ENCODE measurements around the gene SOBP.
A peak's percentile ranks its signal among the peaks of the same experiment; 100 is the strongest.
"Not testable (repeated sequence)": the region's sequence is repeated elsewhere in the genome, so short reads cannot be mapped to it uniquely, and the experiment has no call there.

Gene SOBP

DNA sequence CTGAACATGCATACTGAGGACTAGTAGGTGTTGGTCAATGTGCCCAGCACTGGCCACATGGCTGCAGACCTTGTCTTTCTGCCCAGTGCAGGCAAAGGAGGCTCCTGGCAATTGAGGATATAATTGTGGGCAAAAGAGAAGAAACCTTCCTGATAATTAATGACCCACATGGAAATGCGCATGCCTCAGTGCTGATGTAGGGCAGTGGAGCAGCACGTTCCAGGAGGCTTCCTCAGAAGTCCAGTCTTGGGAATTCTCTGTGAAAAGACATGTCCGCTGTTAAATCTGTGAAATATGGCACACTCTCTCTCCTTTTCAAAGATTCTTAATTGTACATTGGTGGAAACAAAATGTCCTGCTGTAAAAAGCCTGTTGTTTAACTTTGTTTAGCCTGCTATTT, 34.7 kb downstream of the SOBP start:
- DNase-seq: no peak

DNA sequence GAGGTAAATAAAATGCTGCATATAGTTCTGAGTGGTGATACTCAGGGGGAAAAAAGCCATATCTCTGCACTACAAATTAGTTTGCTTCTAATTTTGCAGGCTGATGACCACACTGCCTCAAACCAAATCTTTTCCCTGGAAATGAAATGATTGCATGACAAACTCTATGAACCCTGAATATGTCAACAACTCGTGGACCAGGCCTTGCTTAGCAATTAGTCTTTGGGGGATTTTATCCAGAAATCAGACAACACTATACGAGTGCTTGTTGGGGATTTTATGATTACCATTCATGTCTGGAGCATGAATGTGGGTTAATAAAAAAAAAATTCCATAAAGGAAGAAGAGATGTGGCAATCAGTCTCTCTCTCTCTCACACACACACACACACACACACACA, 42.0 kb downstream of the SOBP start:
- DNase-seq: no peak

DNA sequence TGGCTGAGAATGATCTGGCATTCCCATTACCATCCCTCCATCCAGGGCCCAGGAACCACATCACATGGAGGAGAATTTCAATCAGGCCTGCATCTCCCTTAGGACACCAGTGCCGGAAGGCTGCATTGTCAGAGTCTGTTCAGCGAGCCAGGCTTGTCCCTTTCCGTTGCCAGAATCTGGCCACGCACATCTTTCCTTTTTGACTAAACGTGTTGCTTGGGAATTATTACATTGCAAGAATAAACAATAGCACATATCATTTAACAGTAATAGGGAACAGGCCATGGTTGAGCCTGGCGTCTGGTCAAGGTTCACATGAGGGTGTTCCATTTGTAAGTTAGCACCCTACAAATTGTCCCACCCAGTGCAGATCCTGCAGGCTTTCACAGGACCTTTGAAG, 42.8 kb downstream of the SOBP start:
- DNase-seq: peak; percentile 83

DNA sequence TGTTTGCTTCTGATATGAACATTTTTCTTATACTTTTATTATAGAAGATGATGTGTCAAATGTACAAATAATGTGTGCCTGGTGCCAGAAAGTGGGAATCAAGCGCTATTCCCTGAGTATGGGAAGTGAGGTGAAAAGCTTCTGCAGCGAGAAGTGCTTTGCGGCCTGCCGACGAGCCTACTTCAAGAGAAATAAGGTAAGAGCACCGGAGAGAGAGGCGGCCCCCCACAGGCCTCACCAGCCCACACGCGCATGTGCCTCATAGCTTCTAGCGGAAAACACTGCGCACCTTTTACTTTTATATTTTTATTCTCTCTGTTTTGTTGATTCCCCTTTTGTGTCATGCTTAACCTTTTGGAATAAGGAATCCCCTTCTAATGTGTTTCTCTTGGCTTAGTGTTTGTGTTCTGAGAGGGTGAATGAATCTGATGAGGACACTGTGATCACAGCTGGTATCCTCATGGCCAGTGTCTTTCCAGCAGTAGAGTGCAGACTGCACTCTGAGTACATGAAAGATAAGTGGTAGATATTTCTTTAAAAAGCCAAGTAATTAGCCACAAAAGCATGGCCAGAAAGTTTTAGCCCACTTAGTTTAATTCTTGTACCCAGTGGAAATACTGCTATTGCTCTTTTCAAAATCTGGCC, 43.6 kb downstream of the SOBP start:
- DNase-seq: no peak

DNA sequence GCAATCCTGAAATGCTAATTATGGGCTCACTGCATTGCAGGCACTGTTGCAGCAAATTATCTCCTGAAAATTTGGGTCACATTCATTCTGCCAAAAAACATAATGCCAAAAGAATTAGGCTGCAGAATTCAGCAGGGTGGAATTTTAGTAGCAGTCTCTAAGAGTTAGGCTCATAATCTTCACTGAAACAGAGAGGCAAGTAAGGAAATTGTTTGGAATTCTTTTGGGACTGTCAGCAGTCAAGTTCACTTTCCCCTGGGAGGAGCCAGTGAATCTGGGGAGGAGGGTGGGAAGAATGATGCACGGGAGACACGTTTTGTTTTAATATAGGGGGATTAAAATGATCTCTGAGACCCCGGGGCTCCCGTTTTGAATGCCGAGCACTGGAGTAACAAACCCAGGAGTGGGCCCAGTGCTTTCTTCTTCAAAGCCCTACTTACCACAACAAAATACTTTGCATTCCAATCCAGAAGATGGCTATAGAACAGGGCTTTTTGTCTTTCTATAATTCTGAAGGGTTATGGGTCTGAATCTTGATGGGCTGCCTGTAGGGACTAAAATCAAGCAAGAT, 44.7 kb downstream of the SOBP start:
- DNase-seq: no peak

DNA sequence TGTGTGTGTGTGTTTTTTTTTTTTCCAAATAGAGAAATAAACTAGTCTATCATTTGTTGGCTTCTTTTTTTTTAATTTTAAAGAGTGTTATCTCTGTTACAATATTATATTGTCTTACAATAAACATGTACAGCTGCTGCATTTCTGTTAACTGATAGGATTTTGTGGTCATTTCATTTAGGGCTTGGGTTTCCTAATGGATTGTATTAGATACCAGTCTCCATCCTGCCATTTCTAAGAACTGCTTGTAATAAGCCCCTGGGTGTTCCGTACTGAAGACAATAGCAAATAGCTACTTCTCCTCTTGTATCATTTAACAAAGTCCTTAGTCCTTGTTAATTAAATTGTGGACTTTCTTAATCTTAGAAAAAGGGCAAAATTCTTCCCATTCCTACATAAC, 45.7 kb downstream of the SOBP start:
- no peak for DNase-seq

DNA sequence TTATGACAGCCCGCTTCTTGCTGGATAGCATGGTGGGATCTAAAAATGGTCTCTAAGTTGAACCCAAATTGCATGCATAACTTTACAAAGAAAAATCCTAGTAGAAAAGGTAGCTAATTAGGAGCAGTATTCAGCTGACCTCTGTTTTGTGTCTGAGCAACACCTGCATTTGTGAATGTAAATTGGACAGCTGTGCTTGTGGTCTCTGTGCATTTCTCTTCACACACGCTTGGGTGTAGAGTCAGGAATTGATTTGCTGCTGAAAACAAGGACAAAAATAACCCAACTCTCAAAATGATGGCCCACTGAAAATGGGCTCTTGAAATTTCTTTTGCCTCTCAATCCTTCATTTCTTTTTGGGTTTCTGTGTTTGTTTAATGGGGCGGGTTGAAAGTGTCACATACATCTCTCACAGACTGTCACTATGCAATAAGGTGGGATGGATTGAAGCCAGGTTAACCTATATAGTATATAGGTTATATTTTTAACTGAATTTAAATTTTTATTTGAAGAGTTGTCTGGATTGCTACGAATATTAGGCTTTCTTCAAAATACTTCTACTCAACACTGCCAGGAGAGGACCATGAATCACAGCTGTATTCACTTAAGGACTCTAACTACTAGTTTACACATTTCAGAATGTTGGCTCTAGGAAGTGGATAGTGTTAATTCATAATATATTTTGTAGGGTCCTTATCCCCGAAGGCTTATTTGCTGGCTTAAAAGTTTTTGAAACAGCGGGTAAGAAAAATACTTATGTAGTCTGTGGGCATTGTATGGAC, 46.5 kb downstream of the SOBP start:
- DNase-seq: no peak

DNA sequence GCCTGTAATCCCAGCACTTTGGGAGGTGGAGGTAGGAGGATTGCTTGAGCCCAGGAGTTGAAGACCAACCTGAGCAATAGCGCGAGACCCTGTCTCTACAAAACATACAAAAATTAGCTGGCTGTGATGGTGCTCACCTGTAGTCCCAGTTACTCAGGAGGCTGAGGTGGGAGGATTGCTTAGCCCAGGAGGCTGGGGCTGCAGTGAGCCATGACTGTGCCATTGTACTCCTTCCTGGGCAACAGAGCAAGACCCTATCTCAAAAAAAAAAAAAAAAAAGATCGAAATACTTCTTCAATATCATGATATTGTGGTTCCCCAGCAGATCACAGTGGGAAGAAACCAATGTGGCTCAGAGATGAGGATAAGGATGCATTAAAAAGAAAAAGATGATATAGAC, 47.6 kb downstream of the SOBP start:
- DNase-seq: no peak

DNA sequence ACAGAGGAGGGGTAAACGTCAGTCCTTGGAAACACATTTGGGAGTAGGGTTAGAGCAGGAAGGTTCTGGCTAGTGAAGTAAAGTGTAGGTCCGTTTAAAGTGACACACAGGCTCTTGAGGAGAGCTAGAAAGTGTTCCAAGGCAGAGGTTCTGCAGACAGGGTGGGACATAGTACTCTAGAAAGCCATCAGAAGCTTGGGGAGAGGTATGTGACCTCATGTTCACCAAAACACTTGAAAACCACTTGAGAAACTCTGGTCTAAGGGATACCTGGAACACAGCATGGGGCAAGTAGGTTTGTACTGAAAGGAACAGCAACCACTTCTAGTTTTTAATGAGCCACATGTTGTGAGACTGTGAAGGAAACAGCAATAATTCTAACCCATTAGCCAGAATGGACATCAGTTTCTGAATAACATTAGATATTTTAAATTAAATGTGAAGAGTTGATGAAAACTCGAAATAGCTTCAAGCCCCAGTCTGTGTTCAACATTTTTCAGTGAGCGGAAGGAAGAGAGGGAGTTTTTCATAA, 49.0 kb downstream of the SOBP start:
- DNase-seq: no peak

DNA sequence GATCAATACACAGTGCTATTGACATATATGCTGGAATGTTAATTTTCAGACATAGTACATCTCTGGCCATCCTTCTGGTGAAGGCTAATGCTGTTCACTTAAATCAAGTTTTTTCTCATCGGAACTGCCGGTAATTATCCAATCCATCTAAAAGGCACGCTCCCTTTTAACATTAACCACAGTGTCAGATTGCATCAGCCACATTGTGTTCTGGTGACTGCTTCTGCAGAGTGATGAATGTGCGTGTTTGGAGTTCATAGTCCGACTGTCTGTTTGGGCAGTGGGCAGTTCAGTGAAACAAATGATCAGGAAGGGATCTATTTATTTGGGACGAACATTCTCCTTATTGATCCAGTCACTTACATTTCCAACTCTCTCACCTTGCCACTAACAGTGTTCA, 49.5 kb downstream of the SOBP start:
- no peak for DNase-seq

DNA sequence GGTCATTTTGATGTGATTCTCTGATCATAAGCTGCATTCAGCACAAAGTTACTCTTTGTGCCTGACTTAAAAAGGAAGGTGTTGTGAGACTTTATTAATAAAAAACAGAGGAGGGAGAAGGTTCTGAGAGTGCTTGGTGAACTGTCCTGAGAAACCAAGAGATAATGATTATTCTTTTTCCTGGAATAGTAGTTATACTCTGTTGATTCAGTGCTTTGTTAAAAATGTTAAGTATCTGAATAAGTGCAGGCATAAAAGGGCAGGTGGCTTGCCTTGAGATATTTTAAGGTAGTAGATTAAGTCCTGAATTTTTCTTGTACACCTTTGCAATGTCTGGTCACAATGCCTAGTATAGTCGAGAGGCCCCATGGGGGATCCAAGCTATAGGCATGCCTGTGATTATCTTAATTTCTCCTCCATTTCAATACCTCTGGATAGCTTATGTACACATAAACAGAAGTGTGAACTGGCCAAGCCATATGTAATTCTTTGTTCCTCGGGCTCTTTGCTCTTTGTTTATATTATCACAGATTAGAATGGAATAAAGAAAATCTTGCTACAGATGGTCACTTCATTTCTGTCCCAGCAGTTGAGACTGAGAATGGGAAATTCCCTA, 50.0 kb downstream of the SOBP start:
- no peak for DNase-seq

DNA sequence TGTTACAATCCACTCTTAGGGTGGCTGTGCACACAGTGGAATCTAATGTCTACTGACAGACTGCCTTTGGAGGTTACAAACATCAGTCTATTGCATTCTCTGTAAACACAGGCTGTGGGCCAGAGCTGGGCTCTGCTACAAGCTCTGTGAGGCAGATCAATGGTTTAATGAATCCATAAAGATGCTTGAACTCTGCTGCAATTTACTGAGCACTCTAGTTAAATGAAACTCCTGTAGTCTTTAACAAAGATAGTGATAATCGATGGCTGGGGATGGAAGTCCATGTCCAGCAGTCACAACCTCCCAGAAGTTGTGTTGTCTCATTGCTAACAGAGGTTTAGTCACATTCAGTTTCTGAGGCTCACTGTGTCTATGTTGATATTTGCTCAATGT, 50.5 kb downstream of the SOBP start:
- no peak for DNase-seq

DNA sequence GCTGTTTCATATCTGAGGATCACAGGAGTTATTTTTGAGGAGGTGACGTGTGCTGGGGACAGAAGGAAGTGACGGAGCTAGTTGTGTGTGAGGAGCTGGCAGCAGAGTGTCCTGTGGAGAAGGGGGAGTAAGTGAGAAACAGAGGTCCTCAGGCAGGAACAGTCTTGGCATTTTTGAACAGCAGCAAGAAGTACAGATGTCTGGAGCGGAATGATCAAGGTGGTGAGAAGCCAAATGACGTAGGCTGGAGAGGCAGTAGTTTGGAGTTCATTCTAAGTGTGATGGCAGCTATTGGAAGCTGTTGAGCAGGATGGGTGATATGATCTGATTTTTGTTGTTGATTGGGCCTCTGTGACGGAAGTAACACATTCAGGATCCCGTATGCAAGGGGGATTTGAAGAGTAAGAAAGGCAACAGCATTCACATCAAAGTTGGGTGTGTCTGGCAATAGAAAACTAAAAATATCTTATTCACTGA, 52.3 kb downstream of the SOBP start:
- no peak for DNase-seq

DNA sequence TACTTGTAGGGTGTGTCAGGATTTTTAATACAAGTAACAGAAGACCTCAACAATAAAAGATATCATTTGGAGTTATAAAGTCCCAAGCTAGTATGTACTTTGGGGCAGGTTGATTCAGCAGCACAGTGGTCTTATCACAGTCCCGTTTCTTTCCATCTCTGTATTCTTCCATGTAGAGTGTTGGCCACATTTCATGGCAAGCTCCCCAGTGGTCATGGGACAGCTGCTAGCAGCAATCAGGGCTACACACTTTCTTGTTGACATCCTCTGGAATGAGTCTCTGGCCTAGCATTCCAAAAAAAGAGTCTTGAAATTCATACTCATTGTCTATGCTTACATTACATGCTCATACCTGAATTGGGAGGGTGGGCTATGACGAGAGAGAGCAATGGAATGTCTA, 53.2 kb downstream of the SOBP start:
- no peak for DNase-seq

DNA sequence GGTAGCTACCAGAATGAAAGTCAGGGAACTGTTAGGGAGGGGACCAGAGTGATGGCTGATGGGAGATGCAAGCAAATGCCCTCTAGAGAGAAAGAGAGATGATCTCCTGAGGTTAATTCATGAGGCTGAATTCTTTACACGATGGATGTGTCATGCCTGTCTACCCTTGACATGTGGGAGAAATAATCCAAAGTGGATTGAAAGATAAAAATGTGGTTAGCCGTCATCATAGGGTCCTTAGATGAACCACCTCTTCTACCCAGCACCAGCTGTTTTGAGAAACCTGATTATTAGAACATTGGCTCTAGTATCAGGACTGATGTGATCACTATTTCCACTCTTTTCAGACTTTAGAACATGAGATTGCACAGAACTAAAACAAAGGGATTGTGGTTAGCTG, 53.6 kb downstream of the SOBP start:
- no peak for DNase-seq

DNA sequence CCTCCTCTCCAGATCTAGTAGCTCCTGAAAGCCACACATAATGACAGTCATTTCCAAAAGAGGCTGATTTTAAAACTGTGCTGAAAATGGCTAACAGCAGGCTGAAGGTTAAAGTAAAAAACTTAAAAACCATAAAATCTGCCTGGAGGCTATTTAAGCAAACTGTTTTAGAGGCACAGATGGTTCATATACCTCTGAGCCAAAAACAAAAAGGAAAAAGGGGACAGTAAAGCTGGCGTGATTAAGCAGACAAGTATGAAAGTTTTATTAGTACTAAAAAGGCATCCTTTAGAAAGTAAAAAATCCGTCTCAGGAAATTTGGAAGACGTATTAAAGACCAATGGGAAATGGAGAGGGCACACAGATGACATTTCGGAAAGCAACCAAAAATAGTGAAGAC, 55.8 kb downstream of the SOBP start:
- DNase-seq: no peak

DNA sequence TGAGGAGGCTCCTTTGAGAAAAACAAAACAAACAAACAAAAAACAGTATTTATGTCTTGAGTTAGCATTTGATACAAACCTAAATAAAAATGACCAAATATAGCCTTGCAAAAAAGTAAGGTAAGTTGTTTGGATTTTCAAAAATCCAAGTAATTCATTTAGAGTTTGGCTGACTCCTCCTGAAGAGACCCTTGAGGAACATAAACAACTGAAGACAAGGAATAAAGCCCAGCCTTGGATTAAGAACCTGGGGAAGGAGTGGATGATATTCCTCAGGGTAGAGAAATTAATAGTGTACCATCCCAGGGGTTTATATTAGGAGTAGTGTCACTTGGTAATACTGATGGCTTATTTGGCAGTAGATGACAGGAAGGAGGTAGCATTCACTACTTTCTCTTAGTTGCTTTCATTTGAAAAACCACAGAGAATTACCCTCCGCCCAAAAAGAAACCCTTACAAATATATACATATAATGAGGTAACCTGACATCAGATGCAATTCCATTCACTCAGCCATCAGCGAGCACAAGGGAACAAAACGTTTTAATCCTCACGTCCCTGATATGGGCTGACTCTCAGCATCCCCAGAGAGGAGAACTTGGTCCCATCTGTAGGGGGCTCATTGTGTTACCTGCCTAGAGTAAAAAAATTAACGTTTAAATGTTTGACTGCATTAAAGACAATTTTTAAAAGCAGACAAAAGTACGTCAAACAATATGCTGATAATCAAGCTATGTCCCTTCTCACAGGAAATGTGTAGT, 57.0 kb downstream of the SOBP start:
- DNase-seq: no peak

DNA sequence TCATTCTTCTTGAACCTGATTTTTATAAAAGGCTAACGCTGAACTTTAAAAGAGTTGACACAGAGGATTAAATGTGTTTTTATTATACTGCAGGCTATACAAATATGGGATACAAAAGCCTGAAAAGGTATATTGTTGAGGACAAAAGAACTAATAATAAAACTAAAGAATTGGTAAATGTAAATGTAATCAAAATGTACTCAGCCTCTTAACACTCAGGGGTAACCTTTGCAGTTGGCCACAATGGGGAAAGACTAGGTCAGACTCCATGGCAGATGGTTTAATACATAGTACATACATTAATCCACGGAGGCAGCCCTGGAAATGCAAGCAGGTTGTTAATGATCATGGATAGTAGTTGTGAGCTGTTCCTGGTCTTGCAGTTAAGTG, 57.5 kb downstream of the SOBP start:
- no peak for DNase-seq

DNA sequence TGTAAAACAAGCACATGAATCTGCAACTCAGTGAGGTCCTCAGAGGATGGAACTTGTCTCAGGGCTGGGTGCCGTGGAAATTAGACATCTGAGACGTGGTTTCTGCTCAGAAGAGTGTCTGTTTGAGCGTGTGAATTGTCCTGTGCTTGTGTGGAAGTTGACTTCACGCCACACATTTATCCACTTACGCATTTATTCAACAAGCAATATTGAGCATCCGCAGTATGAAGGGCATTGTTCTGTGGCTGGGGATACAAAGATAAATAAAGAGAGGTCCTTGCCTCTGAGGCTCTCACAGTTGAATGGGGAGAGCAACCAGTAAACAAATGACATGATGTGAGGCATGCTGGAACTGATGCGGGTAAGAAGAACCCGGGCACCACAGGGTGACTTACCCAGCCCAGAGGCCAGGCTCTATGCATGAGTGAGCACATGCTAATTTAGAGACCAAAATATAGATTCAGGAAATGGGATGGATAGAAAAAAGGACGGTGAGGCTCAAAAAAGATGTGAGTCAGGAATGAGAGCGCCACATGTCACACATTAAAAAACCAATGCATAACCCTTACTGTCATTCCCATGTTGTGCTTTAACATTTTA, 60.4 kb downstream of the SOBP start:
- DNase-seq: no peak

DNA sequence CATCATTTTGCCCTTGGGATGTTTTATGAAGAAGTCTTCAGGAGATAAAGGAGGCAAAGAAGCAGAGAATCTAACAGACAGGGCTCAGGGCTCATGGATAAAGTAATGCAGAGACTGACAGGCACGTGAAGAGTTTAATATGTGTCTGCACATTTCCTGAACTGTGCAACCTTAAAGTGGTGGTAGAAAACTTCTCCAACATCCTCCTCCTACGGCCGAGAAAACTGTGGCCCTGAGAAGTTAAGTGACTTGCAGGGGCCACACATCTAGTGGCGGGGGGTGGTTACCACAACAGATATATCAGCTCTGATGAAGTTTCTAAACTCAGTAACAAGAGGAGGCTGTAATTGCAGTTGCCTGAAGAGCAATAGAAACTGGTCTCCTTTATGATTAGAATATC, 61.0 kb downstream of the SOBP start:
- DNase-seq: no peak

DNA sequence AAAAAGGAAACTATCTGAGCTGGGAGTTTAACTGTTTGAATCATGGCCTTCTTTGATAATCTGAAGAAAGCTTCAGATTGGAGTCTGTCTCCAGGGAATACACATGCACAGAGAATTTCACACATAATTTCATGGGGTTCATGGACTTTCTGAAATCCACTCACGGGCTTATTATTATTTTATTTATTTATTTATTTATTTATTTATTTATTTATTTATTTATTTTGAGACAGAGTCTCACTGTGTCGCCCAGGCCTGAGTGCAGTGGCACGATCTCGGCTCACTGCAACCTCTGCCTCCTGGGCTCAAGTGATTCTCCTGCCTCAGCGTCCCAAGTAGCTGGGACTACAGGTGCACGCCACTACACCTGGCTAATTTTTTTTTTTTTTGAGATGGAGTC, 63.2 kb downstream of the SOBP start:
- not testable (repeated sequence) for DNase-seq

DNA sequence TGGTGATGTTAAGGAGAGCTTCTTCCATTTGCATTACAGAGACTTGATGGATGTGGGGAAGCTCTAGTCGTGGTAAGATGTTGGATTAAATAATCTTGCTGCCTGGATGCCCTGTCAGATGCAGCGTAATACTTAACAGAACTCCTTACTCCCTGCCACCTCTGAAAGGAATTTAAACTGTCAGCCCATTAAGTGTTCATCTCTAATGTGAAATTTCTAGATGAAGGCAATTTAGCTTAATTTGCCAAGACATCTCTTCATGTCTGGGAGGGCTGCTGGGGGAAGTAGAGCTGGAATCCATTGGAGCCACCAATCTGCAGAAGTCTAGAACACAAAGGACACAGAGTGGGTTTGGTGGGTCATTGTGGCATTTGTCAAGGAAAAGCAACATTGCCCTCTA, 64.4 kb downstream of the SOBP start:
- DNase-seq: no peak

DNA sequence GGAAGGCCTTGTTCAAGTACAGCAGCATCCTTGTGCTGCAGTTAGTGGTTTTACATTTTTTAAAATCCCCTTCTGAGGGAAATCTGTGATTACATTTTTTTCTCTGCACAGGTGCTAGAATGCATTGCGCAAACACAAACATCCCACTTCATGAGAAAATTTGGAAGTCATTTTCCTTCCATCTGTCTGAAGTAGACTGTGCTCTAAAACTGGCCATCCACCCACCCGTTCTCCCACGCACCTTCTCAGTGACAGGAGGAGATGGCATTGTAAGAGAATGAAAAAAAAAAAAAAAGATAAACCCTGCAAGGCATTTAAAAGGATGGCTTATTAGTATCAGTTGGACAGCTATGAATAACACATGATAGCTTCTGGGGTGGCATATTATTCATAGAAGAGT, 65.0 kb downstream of the SOBP start:
- DNase-seq: no peak

All from right hindlimb (tissue), 1 donor.